GM19324 (cell line): Measurements from ENCODE around the gene TMEM238.
"Not testable (repeated sequence)": the region's sequence is repeated elsewhere in the genome, so short reads cannot be mapped to it uniquely, and the experiment has no call there.

Experiments used
- ATAC-seq: cut with Tn5 transposase; IDR thresholded peaks from one replicate; pipeline ENCODE4 v1.9.1; 2021; ENCODE audit warnings: mild to moderate bottlenecking, moderate library complexity; ENCODE audit not compliant: unreplicated experiment, low FRiP score

Gene TMEM238

GRCh38 chr19:55341595-55342531 is 42.2 kb downstream of the TMEM238 start:
- ATAC-seq: no peak

GRCh38 chr19:55341171-55341588 is 42.9 kb downstream of the TMEM238 start:
- ATAC-seq: no peak

- no peak for ATAC-seq
Measured at GRCh38 chr19:55340784-55341147, 43.3 kb downstream of the TMEM238 start.

- no peak for ATAC-seq
Measured at GRCh38 chr19:55339889-55340783, 44.0 kb downstream of the TMEM238 start.

- ATAC-seq: peak; percentile 90
Measured at GRCh38 chr19:55339105-55339888, 44.8 kb downstream of the TMEM238 start, which contains the start of gene KMT5C. Gene KMT5C (plus strand): TSS chr19:55339876. CDS start chr19:55341937, 2,061 bp downstream.

GRCh38 chr19:55336101-55336500 is 48.0 kb downstream of the TMEM238 start:
- ATAC-seq: no peak

GRCh38 chr19:55333870-55334269 is 50.2 kb downstream of the TMEM238 start:
- ATAC-seq: no peak

GRCh38 chr19:55329791-55330190 is 54.3 kb downstream of the TMEM238 start:
- not testable (repeated sequence) for ATAC-seq
